SK-N-SH treated with all-trans-retinoic acid at 6 μM for 48 hours (cell line): ENCODE data around the gene COL10A1.

Experiments used
- ARNTL ChIP-seq: fragments of 450-650 bp; formaldehyde crosslinking; IDR thresholded peaks from 2 replicates; pipeline ENCODE4 v1.5.0; 2020; ENCODE audit warnings: low read depth, mild to moderate bottlenecking, moderate library complexity, borderline replicate concordance
- BACH2 ChIP-seq: fragments of 250-450 bp; sonication (Bioruptor Pico); IDR thresholded peaks from 2 replicates; pipeline ENCODE4 v1.9.0; 2021; ENCODE audit warnings: mild to moderate bottlenecking, borderline replicate concordance
- CSDC2 ChIP-seq: fragments of 250-450 bp; sonication (Bioruptor Pico); IDR thresholded peaks from 2 replicates; pipeline ENCODE4 v1.5.0; 2020; ENCODE audit warnings: mild to moderate bottlenecking, moderate library complexity
- ESRRG ChIP-seq: fragments of 250-450 bp; sonication (Bioruptor Pico); IDR thresholded peaks from 2 replicates; pipeline ENCODE4 v1.6.1; 2021; ENCODE audit warnings: mild to moderate bottlenecking
- GLIS3 ChIP-seq: fragments of 250-450 bp; sonication (Bioruptor Pico); IDR thresholded peaks from 2 replicates; pipeline ENCODE4 v1.5.0; 2020; ENCODE audit warnings: mild to moderate bottlenecking, moderate library complexity
- OSR1 ChIP-seq: fragments of 250-450 bp; sonication (Bioruptor Pico); IDR thresholded peaks from 2 replicates; pipeline ENCODE4 v1.8.0; 2022; ENCODE audit warnings: moderate library complexity, mild to moderate bottlenecking, inconsistent platforms
- PATZ1 ChIP-seq: fragments of 250-450 bp; sonication (Bioruptor Pico); IDR thresholded peaks from 2 replicates; pipeline ENCODE4 v1.8.0; 2020; ENCODE audit warnings: mild to moderate bottlenecking, moderate library complexity, borderline replicate concordance
- SNAI2 ChIP-seq: fragments of 250-450 bp; sonication (Bioruptor Pico); IDR thresholded peaks from 2 replicates; pipeline ENCODE4 v1.5.0; 2020; ENCODE audit warnings: mild to moderate bottlenecking, moderate library complexity
- TSHZ2 ChIP-seq: fragments of 250-450 bp; sonication (Bioruptor Pico); IDR thresholded peaks from 2 replicates; pipeline ENCODE4 v1.5.0; 2020; ENCODE audit warnings: mild to moderate bottlenecking, moderate library complexity
- ZFP3 ChIP-seq: fragments of 250-450 bp; sonication (Bioruptor Pico); IDR thresholded peaks from 2 replicates; pipeline ENCODE4 v1.5.0; 2020; ENCODE audit warnings: mild to moderate bottlenecking, moderate library complexity
- ZNF565 ChIP-seq: fragments of 450-650 bp; formaldehyde crosslinking; conservative IDR thresholded peaks from 2 replicates; pipeline ENCODE4 v1.5.0; 2020; ENCODE audit warnings: low read depth, mild to moderate bottlenecking, moderate library complexity
- TF ChIP-seq, protein P1 (sequence below): fragments of 250-450 bp; sonication (Bioruptor Pico); IDR thresholded peaks from 2 replicates; pipeline ENCODE4 v1.5.1; 2021; ENCODE audit warnings: mild to moderate bottlenecking, moderate library complexity

GRCh38 chr6:116136373-116136772 lies 10.4 kb upstream of the COL10A1 start:
- TF ChIP-seq SNAI2 (CRISPR knock-in tag) (no peak), GLIS3 (CRISPR knock-in tag) (no peak), TSHZ2 (no peak), OSR1 (CRISPR knock-in tag) (no peak), BACH2 (CRISPR knock-in tag) (no peak), ARNTL (CRISPR knock-in tag) (no peak), ESRRG (no peak), CSDC2 (CRISPR knock-in tag) (no peak), ZFP3 (CRISPR knock-in tag) (no peak), PATZ1 (CRISPR knock-in tag) (no peak), ZNF565 (CRISPR knock-in tag) (no peak)
- TF ChIP-seq, protein P1, sequence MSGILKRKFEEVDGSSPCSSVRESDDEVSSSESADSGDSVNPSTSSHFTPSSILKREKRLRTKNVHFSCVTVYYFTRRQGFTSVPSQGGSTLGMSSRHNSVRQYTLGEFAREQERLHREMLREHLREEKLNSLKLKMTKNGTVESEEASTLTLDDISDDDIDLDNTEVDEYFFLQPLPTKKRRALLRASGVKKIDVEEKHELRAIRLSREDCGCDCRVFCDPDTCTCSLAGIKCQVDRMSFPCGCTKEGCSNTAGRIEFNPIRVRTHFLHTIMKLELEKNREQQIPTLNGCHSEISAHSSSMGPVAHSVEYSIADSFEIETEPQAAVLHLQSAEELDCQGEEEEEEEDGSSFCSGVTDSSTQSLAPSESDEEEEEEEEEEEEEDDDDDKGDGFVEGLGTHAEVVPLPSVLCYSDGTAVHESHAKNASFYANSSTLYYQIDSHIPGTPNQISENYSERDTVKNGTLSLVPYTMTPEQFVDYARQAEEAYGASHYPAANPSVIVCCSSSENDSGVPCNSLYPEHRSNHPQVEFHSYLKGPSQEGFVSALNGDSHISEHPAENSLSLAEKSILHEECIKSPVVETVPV (CRISPR knock-in tag), result no peak
